NOMO-1 (cell line): ENCODE data around the gene SRRM3.
A peak's percentile ranks its signal among the peaks of the same experiment; 100 is the strongest.
"Not testable (repeated sequence)": the region's sequence is repeated elsewhere in the genome, so short reads cannot be mapped to it uniquely, and the experiment has no call there.

Source experiments
- DNase-seq, 2 experiments: peaks; one replicate each; lab custom pipeline; 2025; ENCODE audit not compliant: unreplicated experiment in 2 of 2; lab: John Stamatoyannopoulos, UW

Gene SRRM3

DNA sequence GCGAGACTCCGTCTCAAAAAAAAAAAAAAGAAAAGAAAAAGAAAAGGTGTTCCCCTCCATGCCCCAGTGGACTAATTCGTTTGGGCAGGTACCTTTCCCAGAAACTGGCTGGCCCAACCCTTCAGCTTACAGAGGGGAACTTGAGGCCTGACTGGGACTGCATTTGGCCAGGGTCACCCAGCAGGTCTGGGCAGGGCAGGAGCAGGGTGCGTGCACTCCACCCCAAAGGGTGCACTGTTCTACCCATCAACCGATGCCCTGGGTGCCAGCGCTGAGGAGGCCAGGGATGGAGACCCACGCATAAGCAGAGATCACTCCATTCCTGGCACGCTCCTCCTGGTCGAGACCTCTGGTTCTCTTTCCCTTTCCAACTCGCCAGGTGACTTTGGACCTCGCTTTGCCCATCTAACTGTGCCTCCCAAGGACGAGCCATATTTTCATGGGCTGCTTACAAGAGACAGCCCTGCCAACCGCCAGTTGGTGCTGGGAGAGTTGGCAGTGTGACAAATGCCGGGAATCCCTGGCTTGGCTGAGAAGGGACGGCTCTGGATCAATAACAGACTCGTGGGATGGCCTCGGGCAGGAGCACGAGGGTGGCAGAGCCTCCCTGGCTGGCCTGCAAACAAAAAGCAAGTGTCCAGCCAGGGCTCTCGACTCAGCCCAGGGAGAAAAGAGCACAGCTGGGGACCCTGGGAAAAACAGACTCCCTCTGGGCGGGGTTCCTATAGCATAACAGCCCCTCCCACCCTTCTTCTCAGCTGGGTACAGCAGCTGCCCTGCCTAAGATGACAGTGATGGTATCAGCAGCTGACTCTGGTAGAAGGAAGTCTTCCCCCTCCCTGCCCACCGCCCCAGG, 108.6 kb downstream of the SRRM3 start:
- no peak for DNase-seq

- DNase-seq: not testable (repeated sequence)
Observed at GRCh38 chr7:76311838-76312237, 110.1 kb downstream of the SRRM3 start.

GRCh38 chr7:76314042-76314721, 112.5 kb downstream of the SRRM3 start:
- peak; percentile 100 for DNase-seq

DNA sequence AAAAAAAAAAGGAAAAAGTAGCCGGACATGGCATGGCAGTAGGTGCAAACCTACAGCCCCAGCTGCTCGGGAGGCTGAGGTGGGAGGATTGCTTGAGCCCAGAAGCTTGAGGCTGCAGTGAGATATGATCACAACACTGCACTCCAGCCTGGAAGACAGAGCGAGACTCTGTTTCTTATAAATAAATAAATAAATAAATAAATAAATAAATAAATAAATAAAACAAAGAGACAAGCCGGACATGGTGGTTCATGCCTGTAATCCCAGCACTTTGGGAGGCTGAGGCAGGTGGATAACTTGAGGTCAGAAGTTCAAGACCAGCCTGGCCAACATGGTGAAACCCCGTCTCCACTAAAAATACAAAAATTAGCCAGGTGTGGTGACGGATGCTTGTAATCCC, 113.0 kb downstream of the SRRM3 start:
- DNase-seq: not testable (repeated sequence)

DNA sequence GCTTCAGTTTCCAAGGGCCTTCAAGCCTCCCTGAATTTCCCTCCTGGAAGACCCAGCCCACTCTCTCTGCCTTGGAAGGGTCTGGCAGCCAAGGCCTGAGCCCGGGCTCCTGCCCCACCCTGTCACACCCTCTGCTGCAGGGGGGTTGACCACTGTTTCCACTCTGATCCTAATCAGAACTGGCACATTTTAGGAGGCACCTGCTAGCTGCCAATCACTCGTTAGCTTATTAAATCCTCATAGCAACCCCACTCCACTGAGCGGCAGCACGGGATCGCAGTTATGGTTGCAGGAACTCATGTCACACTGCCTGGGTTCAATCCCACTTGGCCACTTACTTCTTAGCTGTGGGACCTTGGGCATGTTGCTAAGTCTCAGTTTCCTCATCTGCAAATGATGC, 113.7 kb downstream of the SRRM3 start:
- DNase-seq: no peak

DNA sequence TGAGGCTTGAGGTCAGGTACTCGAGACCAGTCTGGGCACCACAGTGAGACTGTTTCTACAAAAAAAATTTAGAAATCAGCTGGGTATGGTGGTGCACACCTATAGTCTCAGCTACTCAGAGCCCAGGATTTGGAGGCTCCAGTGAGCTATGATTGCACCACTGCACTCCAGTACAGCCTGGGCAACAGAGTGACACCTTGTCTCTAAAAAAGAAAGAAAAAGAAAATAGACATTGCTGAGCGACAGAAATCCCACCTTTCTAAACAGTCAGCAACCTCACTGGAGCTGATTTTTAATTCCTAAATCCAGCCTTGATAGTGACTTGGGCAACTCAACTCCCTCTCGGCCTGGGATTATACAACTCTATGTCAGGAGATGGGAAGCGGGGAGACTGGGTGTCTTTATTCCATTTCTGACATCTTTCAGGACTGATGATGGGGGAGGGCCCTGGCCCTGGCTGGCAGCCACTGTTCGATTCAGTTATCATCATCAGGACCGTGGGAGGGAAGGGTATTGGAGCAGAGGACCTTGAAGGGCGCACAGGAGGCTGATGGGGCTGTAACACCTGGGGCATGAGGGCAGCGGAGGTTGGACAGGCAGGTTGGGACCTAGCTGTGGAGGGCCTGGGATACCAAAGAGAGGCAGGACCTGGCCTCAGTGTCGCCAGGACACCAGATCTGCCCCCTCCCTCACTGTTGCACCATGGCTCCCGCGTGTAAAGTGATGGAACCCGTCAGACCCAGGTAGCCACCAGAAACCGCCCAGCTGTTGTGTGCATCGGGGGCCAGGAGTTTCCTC, 115.5 kb downstream of the SRRM3 start:
- no peak for DNase-seq

- DNase-seq: peak; percentile 100
Observed at GRCh38 chr7:76317782-76318487, 116.2 kb downstream of the SRRM3 start.

- DNase-seq: peak; percentile 96 to 100
Observed at GRCh38 chr7:76318488-76319353, 117.0 kb downstream of the SRRM3 start.

DNA sequence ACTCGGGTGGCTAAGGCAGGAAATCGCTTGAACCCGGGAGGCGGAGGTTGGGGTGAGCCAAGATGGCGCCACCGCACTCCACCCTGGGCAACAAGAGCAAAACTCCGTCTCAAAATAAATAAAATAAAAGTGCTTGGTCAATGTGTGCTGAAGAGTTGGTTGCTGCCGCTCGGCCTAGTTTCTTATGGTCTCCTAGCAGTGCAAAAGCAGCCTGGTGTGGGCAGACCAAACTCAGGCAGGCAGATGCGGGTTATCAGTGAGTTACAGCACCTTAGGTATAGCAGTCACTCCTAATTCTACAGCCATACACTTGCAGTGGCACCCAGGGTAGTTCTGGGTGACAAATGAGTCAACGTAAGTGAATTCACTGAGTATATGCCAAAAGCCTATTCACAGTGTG, 123.4 kb downstream of the SRRM3 start:
- no peak for DNase-seq

GRCh38 chr7:76325811-76326210, 124.1 kb downstream of the SRRM3 start:
- DNase-seq: no peak

GRCh38 chr7:76326646-76327233, 125.0 kb downstream of the SRRM3 start:
- DNase-seq: no peak

DNA sequence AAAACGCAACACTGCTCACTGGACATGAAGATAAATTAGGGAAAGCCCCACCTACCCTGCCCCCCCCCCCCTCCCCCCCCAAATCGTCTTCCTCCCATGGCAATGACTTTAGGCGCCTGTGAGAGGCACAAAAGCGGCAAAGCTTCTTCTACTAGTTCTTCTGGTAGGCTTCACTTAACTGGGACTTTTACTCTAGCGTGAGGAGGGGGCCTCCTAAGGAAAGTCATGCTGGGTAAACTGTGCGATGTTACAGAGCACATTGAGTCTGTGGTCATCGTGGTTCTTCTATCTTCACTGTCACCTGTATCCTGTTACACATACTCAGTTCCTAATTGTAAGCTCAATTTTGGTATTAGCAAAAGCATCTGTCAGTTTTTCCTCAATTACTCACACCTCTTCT, 125.9 kb downstream of the SRRM3 start:
- no peak for DNase-seq

DNA sequence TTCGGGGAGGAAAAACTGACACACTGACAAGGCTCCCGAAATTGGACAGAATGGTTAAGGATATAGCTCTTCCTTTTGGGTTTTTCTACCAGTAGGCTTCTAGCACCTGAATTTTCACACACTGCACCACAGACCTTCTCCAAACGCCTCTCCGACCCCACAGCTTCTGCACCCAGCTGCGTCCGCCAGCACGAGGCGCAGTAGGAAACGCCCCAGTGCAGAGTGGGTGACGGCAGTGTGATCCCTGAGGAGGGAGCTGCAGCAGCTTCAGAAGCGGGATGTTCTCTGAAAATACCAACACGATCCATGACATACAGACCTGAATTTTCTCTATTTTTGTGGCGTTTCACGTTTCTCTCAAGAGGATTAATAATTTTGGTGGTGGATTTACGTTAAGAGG, 126.7 kb downstream of the SRRM3 start:
- no peak for DNase-seq

DNA sequence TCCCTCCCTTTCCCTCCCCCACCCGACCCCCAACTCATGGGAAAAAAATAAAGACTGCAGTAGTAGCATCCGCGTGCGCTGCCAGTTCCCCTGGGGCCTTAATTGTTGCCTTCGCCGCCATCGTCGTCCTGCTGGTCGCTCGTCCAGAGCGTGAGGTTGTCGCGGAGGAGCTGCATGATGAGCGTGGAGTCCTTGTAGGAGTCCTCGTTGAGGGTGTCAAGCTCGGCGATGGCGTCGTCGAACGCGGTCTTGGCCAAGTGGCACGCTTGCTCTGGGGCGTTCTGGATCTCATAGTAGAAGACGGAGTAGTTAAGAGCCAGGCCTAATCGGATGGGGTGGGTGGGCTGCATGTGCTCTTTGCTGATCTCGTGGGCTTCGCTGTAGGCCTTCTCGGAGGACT, 127.8 kb downstream of the SRRM3 start:
- no peak for DNase-seq

GRCh38 chr7:76330261-76330660, 128.6 kb downstream of the SRRM3 start:
- DNase-seq: no peak

- DNase-seq: no peak
Observed at GRCh38 chr7:76330673-76331072, 129.0 kb downstream of the SRRM3 start.

DNA sequence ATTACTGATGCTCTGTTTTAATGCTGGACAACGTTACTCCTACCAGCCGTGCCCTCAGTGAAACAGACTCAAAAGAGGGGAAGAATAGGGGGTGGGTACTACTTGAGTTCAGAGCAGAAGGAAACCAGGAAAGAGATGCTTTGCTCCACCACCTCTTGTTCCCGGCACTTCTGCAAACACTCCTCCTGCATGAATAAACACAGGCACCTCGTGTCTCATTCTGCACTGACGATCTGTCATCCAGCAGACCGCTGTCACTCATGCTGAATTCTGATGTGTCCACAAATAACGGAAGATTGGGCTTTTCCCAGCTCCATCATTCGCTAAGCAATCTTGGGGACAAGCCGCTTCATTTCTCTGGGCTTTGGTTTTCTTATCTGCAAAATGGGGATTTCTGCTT, 130.4 kb downstream of the SRRM3 start:
- no peak for DNase-seq

DNA sequence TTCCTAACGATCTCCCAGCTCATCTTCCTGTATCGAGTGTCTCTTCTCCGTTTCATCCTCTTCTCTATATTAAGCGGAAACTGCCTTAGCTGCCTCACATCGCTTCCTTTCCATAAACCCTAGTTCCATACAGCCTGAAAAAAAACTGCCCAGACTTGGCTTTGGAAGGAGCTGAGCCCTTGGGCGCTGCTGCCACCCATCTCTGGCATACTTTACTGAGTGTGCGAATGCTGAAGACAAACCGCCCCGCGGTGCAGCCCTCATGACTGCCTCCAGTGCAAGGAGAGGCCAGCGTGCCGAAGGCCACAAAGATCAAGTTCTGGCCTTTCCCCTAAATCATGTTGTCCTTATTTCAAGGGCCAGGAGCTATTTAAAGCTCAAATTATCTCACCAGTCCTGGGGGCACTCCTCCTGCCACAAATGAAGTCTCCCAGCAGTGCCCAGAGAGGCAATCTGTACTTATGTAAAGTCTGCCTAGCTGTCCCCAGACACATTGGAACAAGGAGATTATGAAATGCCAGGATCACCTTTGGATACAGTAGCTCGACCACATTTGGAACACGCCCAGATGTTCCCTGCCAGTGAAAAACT, 131.9 kb downstream of the SRRM3 start:
- DNase-seq: no peak

DNA sequence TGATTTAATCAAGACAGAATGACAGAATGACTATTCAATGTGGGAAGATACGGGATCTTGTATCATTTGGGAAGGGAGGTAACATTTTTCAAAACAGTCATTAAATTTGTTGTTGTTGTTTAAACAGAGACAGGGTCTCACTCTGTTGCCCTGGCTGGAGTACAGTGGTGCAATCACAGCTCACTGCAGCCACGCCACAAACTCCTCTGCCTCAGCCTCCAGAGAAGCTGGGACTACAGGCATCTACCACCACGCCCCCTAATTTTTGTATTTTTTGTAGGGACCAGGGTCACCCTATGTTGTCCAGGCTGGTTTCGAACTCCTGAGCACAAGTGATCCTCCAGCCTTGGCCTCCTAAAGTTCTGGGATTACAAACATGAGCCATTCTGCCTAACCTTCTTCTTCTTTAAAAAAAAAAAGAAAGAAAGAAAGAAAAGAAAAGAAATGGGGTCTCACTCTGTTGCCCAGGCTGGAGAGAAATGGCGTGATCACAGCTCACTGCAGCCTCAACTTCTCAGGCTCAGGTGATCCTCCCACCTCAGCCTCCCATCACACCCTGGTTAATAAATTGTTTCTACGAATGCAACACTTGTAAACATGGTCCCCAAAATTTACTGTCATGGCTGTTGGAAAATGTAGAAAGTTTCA, 132.7 kb downstream of the SRRM3 start:
- DNase-seq: no peak
